Bronchial smooth muscle cell (primary cell): ENCODE measurements around the gene GABRR2. TPM values are rescaled to one million over a fixed set of nuclear protein-coding genes. Genes with fewer than 3 reads are reported as not detected.

Source experiments
- total RNA-seq: library from RNA; depleted of rRNA; stranded (reverse); fragments of >200 nt; gene quantifications from 2 replicates; pipeline ENCODE4 v1.2.1, GENCODE V29; 2014

The GABRR2 gene
- total RNA-seq = 0.16 and 0.52 TPM in 2 replicates

DNA sequence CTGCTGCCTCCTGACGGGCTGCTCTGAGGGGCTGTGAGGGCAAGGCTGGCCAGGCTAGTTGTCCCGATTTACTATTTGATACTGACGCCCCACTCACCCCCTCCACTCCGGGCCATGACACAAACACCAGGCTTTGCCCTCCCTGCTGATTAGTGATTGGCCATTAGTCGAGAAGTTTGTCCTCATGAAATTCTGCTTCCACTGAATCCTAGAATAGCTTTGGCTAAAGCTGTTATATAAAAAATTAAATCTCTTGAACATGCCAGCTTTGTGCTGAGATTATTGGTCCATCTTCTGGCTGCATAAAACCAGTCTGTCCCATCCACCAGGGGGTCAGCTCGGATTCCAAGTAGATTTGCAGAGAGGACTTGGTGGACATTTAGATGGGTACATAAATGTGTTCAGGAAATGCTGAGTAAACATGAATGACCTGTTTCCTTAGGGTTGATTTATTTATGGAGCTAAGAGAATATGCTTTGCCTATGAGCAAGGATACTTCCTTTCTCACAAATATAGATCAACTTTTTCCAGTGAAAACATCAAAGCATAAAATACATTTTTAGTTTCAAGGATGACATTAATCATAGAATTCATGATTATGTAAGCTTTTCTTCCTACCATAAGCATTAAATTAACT, at the start of gene GABRR2:
GABRR2 (minus strand) TSS at position 51 of the 637 bp plus-strand sequence. CDS start 134 bp downstream, outside the sequence.

DNA sequence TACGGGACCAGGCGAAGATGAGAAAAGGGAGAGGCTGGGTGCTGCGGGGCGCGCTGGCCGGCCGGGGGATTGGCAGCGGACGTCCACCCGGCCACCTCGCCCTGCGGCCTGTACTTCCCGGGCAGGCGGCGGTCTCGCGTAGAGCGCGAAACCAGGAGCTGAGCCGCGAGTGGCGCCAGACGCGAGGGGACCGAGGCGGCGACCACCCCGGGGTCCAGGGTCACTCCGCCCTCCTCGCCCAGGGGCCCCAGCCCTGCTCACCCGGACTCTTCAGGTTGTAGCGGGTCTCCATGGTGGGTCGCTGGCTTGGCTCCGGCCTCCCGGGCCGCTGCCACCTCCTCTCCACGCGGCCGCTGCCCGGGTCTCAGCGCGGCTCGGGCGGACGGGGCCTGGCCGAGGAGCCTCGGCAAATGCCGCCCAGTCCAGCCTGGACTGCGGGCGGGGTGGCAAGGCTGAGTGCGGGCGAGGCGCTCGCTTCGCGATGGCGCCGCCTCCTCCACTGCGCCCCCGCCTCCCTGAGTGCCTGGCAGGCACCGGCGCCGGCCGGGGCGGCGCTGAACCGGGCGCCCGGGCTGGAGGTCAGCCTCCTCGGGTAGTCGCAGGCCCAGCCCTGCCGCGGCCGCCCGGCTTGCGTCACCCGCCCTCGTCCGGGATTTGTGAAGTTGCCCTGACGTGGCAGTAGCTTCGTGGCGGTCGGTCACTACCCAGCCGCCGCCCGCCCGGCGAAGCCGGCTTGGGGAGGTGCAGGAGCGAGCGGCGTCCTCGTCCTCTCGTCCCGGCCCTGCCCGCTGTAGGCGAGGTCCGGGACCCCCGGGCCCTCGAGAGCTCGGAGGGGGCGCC, 37.4 kb upstream of the GABRR2 start, which contains the start of gene UBE2J1:
UBE2J1 (minus strand) TSS at position 445 of the 840 bp plus-strand sequence; CDS start at position 292, 153 bp downstream.

DNA sequence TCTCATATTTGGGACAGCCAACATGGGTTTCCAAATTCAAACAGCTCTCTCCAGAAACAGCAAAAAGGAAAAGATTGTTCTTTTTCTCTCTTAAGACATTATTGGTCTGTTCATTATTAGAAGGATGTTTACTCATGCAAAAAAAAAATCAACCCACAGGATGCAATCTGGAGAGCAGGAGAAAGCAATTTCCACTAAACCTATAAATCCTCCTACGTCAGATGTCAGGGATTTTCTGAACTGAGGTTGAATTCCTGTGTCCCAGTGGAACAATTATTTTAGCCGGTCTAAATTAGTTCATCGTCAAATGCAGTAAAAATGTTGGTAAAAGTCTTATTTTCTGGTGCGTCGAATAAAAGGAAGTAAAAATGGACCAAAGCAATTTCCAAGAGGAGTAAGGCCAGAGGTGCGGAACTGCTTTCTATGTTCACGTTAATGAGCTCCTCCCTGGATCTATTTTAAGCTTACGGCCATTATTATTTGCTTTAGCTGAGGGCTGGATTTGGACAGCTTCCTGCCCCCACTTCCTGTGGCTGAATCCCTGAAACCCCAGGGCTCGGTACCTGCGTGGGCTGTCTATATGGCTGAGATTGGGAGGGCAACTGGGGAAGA, 97.7 kb downstream of the GABRR2 start, which contains the start of gene GABRR1:
GABRR1 (minus strand) TSS at position 60 of the 612 bp plus-strand sequence; CDS start at position 24, 36 bp downstream.

Other genes with a start within 250 kb of the GABRR2 start
- 26.7 and 33.7 TPM in 2 replicates for gene PNRC1, start 234.5 kb downstream of the GABRR2 start, total RNA-seq
- not detected in 2 replicates for gene SRSF12, start 197.2 kb downstream of the GABRR2 start, total RNA-seq
- 0.63 and 1.2 TPM in 2 replicates for gene PM20D2, start 169.2 kb downstream of the GABRR2 start, total RNA-seq
- not detected in 2 replicates for gene GABRR1, start 97.9 kb downstream of the GABRR2 start, total RNA-seq
- gene UBE2J1, start 37.4 kb upstream of the GABRR2 start, total RNA-seq = 10.9 and 15.8 TPM in 2 replicates
- gene RRAGD, start 97.0 kb upstream of the GABRR2 start, total RNA-seq = 0.09 and 0.32 TPM in 2 replicates
- gene ANKRD6, start 117.9 kb upstream of the GABRR2 start, total RNA-seq = 0.47 and 0.60 TPM in 2 replicates